Measurements from ENCODE around the gene ZNF607.
"Not testable (repeated sequence)": the region's sequence is repeated elsewhere in the genome, so short reads cannot be mapped to it uniquely, and the experiment has no call there.

ZNF607 gene

DNA sequence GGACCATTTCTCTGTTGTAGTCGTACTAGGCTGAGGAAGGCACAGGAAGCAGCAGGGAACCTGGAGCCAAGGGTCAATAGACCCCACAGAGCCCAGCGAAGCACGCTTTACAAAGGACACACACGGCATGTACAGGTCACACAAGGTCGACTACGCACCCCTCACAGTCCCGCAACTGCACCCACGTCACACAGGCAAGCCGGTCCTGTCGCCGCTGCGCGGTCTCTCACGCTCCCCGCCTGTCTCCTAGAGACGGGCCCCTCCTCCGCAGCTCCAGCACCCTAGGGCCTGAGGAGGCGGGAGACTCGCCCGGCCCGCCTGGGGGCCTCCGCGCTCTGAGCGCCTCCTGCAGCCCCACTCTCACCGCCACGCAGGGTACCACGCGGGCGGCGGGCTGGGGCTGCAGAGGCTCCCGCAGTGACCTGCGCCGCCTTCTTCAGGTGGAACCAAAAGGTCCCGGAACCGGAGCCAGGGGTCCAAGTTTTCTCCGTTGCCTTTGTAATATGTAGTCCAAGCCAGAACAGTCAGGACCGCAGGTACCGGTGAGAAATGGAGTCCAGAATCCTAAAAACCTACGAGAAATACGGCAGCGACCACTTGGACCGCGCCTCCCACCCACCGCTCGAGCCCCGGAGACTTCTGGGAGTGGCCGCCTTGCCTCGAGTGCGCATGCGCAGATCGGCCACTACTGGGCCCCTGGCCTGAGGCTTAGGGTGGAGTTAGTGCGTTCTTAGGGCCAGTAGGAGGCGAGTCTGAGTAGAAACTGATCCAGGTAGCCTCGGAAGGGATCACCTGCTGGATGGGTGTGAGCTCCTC, at the start of gene ZNF607:
TSS of gene ZNF607 (minus strand) at position 651 of the 816 bp plus-strand sequence. CDS start 8,143 bp downstream, outside the sequence.
- DNase-seq (ENCODE audit: low spot score), result peak; percentile 85

DNA sequence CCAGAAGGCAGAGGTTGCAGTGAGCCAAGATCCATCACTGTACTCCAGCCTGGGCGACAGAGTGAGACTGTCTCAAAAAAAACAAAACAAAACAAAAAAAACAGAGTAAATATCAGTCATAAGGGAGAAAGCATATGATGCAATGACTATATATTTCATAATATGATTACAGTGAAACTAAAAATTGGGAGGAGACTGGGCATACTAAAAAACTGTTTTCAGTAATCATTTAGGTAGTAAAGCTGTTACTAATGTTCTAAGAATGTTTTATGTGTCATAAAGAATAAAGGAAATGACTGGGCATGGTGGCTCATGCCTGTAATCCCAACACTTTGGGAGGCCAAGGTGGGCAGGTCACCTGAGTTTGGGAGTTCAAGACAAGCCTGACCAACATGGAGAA, 43.9 kb upstream of the ZNF607 start:
- no peak for DNase-seq (ENCODE audit: low spot score)

DNA sequence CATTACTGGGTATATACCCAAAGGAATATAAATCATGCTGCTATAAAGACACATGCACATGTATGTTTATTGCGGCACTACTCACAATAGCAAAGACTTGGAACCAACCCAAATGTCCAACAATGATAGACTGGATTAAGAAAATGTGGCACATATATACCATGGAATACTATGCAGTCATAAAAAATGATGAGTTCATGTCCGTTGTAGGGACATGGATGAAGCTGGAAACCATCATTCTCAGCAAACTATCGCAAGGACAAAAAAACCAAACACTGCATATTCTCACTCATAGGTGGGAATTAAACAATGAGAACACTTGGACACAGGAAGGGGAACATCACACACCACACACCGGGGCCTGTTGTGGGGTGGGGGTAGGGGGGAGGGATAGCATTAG, 38.1 kb upstream of the ZNF607 start:
- DNase-seq (ENCODE audit: low spot score), result not testable (repeated sequence)

DNA sequence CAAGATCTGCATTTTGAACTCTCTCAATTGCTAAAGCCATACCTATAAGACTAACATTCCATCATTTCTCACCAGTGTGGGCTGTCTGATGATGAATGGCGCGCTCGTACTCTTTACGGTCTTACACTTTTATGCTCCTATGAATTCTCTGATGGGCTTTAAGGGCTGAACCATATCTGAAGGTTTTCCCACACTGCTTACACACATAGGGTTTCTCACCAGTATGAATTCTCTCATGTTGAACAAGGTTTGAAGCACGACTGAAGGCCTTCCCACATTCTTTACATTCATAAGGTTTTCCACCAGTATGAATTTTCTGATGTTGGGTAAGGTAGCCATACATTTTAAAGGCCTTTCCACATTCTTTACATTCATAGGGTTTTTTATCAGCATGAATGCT, 18.8 kb upstream of the ZNF607 start:
- DNase-seq (ENCODE audit: low spot score), result no peak

DNA sequence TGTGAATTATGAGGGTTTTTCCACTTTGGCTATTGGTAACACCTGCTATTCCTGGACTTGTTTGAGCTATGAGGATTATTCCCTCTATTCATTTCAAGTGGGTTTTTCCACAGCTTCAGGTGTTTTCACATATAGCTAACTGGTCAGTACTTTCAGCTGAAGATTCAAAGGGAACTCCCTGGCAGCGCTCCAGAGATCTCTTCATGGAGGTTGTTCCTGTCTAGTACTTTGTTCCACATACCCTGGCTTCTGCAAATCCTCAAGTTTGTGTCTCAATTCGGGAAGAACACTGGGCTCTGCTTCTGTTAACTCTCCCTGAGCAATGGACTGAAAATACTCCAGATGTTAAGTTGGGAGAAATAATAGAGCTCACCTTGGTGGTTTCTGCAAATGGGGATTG, 5.6 kb upstream of the ZNF607 start:
- no peak for DNase-seq (ENCODE audit: low spot score)

DNA sequence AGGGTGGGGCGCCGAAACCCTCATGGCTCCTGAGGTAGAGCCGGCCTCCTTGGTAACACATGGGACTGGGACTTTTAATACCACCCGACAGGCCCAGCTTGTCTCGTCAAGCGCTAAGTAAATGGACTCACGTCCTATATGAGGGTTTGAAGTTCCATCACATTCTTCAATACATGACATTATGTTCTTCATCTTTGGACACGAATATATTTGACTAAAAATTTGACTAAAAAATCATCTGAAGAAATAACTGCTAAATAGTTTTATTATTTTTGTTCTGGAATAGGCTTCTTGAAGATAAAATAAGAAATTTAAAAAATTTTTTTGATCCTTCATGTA, 335 bp upstream of the ZNF607 start:
- no peak for DNase-seq (ENCODE audit: low spot score)

DNA sequence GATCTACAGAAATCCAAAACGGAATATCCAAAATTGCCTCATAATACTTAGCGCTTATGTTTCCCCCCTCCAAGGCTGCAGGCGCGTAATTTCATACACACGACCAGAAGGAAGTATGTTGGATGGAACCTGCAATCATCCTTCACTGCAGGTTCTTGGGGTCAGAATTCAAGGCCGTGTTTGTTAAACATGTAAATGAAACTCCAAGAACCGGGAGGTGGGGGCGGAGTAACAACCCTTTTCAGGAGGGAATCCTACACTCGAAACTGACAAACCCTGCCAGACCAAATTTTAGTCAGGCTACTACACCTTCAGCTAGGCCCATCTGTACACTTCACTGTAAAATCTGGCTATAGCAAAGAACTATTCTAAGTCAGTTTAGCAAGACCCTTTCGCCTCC, 1.3 kb downstream of the ZNF607 start:
- no peak for DNase-seq (ENCODE audit: low spot score)

DNA sequence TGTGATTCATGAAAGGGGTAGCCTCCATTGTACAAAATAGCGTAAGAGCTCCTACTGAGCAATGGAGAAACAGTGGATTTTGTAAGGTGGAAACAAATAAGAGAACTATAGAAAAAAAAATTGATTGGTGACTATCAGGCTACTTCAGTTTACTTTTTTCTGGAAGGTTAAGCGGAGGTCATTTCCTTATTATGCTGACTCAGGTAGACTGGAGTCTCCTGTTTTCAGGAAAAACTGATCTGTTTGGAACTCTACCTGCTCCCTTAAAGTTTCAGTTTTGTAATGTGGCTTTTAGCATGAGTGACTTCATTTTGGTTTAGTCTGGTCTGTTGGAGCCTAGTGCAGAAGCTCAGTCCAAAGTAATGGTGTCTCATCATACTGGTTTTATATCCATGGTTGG, 3.4 kb downstream of the ZNF607 start:
- no peak for DNase-seq (ENCODE audit: low spot score)

DNA sequence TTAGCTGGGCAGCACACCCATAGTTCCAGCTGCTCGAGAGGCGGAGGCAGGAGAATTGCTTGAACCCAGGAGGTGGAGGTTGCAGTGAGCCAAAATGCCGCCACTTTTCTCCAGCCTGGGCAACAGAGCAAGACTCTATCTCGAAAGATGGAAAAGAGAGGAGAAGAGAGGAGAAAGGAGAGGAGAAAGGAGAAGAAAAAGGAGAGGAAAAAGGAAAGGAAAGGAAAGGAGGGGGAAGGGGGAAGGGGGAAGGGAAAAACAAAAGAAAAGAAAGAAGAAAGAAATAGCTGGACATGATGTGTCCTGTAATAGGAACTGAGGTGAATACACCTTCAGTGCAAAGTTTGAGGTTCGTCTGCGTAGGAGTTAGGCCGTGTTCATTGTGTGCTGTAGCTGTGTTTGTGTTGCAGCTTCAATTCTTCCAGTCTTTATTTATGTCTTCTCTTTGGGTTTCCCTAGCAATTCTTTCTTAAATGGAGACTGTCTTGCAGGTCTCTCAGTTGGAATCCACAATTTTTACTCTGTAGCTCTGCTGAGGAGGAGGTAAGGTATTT, 13.4 kb downstream of the ZNF607 start:
- no peak for DNase-seq (ENCODE audit: low spot score)

DNA sequence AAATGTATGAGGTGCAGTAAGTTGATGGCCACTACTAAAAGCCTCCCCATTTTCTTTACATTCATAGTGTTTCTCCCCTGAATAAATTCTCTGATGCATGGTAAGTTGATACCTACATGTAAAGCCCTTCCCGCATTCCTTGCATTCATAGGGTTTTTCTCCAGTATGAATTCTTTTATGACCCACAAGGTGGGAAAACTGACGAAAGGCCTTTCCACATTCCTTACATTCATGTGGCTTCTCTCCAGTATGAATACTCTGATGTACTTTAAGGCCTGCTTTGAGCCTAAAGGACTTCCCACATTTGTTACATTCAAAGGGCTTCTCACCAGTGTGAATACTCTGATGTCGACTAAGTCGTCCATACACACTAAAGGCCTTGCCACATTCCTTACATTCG, 20.5 kb downstream of the ZNF607 start:
- DNase-seq (ENCODE audit: low spot score), result no peak

DNA sequence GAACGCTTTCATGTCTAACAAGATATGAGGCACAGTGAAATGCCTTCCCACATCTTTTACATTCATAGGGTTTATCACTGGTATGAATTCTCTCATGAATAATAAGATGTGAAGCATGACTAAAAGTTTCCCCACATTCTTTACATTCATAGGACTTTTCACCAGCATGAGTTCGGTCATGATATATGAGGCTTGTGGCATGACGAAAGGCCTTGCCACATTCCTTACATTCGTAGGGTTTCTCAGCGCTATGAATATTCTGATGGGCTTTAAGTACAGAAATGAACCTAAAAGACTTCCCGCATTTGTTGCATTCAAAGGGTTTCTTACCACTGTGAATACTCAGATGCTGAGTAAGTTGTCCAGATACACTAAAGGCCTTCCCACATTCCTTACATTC, 21.3 kb downstream of the ZNF607 start:
- DNase-seq (ENCODE audit: low spot score), result no peak

DNA sequence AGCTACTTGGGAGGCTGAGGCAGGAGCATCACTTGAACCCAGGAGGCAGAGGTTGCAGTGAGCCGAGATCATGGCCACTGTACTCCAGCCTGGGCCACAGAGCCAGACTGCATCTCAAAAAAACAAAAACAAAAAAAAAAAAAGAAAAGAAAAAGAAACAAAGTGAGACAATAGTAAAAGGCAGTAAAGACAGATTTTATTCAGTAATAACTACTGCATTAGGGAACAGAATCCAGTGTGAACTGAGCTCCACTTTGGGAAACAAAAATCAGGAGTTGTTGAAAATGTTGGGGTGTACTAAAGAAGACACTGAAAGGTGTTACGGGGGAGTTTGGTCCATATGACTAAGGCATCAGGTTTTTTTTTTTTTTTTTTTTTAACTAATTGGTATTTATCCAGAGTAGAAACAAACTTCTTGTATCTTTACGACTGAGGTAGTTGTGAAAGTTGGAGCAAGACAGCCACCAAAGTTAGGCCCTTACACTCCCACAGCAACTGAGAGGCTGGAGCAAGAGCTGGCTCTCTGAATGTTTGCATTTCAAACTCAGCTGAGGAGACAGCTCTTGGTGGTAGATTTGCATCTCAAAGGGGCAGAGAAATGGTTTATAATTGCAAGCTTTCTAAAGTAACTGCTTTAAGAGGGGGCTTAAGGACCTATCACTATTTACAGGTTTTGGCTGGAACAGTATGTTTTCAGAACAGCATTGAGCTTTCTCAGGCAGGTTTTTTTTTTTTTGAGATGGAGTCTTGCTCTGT, 24.2 kb downstream of the ZNF607 start:
- DNase-seq (ENCODE audit: low spot score), result no peak

DNA sequence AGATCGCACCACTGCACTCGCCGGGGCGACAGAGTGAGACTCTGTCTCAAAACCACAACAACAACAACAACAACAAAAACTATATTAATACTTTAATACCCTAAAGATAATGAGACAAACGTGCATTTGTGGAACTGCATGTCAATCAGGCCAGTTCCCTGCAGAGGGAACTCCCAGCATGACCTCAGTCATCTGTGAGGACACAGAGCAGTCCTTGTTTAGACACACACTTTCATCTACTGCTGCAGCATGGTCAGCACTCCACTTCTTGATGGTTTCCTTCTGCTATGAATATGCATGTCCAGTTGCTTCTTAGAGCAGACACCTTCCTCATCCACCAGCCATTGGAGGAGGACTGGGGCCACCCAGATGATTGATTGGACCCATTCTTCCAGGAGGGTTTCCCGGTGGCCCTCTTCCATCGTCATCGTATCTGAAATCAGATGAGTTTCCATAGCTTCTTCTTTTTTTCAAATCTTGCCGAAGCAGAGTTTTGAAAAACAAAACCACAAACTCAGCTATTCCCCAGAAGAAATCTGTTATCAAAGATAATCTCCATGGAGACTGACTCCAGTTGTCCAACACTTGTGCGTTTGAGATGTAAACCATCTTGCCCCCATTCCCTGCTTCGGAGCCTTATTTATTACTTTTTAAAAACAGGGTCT, 26.5 kb downstream of the ZNF607 start:
- DNase-seq (ENCODE audit: low spot score), result no peak

DNA sequence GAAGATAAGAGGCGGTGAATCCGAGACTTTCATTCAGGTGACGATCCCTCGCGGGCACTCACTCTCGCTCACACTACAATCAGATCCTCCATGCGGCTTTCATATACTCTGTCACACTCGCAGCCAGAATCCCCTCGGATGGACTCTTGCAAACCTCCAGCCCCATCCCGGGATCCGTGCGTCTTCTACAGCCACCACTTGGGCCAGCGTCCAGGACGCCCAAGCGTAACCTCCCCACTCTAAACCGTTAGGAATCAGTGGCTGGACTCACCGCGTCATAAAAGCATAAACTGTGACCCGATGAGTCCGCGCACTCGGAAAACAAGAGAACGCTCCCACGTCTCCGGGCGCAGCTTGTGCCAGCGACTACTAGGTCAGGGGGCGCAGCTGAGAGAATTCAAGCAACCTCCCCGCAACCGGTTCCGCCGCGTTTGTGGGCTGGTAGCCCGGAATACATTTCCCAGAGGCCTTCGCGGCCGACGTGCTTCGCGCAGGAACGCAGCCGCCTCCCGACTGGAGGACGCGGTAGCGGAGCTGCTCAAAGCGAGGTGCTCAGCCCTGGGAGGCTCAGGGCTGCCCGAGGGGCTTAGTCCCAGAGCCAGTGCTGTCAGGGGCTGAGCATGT, 27.6 kb downstream of the ZNF607 start:
- DNase-seq (ENCODE audit: low spot score), result peak; percentile 83

DNA sequence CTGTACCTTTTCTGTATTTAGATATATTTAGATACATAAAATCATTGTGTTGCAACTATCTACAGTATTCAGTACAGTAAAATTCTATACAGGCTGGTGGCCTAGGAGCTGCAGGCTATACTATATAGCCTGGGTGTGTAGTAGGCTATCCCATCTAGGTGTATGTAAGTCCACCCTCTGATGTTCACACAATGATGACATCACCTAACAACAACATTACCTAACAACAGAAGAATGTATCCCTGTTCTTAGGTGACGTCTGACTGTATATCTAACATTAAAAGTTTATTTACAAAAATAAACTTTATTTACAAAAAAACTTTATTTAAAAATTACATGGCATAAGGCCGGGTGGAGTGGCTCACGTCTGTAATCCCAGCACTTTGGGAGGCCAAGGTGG, 36.0 kb downstream of the ZNF607 start:
- DNase-seq (ENCODE audit: low spot score), result no peak

DNA sequence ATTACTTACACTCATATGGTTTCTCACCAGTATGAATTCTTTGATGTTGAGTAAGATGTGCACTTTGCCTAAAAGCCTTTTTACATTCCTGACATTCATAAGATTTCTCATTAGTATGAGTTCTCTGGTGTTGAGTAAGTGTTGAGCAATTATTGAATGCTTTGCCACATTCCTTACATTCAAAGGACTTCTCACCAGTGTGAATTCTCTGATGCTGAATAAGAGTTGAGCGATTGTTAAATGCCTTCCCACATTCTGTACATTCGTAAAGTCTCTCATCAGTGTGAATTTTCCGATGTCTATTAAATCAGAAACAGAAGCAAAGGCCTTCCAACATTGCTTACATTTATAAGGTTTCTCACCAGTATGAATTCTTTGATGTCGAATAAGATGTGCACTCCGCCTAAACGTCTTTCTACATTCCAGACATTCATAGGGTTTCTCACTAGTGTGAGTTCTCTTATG, 50.1 kb downstream of the ZNF607 start:
- no peak for DNase-seq (ENCODE audit: low spot score)

DNA sequence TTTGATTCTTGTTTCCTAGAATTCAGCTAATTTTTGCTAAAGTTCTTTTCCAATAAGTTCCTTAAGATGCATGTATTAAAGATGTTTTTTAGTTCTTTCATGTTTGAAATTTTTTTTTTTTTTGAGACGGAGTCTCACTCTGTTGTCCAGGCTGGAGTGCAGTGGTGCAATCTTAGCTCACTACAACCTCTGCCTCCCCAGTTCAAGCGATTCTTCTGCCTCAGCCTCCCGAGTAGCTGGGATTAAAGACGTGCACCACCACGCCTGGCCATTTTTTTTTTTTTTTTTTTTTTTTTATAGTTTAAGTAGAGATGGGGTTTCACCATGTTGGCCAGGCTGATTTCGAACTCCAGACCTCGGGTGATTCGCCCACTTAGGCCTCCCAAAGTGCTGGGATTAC, 62.4 kb downstream of the ZNF607 start:
- not testable (repeated sequence) for DNase-seq (ENCODE audit: low spot score)

DNA sequence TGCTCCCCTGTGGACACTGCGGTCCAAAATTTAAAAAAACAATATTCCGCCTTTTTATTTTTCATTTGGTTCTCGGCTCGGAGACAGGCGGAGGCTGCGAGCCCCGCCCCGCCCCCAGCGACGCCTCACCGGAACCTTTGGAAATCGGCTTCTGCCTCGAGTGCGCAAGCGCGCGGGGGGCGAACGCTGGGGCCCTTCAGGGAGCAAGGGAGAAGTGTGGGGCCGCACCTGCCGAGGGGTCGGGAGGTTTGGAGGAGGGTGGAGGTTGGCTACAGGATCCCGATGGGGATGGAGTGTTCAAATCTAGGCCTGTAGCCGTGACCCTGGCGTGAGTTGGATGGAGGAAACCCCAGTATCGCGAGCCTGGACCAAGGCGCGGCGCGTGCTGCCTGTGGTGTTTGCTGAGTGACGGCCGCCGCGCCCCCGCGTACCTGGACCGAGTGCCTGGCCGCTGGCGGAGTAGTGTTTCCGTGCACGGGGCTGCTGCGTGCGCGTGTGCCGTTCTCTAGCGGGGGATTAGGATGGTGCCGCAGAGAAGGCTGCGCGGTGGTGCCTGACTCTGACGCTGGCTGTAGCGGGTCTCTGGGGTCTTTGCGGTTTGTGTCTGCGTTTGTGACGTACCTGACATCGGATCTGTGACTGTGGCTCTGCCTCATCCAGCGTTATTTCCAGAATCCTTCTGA, 63.7 kb downstream of the ZNF607 start:
- DNase-seq (ENCODE audit: low spot score), result peak; percentile 80

DNA sequence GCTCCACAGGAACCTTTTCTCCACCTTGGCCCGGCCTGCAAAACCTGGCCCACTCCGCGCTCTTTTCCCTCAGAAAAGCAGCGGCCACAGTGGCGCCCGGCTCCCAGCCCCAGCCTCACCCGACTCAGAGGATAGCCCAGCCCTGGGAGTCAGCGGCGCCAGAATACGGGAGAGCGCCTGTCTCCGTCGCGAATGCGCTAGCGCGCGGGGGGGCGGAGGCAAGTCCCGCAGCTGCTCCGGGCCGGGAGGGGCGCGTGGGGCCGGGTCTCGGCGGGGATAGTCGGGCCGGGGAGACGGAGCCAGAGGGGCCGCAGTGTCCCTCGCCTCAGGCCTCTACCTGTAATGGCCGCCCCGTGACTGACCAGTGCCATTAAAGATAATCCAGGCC, 64.3 kb downstream of the ZNF607 start, which contains the start of gene ZFP30:
TSS of gene ZFP30 (minus strand) at position 165 of the 388 bp plus-strand sequence. CDS start 7,643 bp downstream, outside the sequence.
- peak; percentile 76 for DNase-seq (ENCODE audit: low spot score)

DNA sequence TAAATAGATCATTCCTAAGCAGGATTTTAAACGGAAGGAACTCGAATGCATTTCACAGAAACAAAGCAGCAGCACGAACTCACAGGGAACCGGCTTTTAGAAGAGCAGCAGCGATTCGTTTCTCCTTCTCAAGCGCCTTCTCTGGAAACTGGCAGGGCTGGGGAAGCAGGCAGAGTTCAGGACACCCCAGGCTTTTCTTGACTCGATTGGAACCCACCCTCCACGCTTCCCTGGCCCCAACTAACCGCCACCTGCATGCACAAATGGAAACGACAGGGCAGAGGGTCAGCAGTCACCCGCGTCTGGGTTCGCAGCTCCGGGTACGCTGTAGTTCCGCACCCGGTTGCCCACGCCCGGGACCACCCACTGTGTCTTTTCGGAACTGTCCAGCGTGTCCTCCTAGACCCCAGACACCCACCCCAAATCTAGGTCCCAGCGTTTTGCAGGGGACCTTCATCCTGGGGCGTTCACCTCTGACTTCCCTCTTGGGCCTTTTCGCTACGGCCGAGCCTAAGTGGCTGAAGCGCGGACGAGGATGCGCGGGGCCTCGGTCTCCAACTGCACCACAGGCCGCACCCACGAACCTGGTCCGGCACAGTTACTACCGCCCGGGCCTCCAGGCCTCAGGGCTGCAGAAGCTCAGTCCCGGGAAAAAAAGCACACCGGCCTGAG, 64.8 kb downstream of the ZNF607 start:
- peak; percentile 2 for DNase-seq (ENCODE audit: low spot score)

DNA sequence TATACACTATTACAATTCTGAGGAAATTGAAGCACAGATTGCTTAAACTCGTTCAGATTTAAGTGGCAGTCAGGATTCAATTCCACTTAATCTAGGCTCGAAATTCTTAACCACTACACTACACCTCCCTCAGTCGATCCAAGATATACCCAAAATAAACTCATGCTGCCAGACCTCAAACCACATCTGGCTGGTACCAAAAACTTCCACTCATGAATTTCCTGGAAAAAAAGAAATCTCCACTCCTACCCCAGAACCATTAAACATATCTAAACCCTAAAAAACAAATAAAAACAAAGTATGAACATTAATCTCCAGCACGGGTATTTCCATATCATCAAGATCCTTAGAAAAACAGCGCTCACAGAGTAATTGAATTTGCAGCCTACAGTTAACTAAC, 65.4 kb downstream of the ZNF607 start:
- no peak for DNase-seq (ENCODE audit: low spot score)
